Stimulated activated CD8-positive, alpha-beta memory T cell treated with anti-CD3 and anti-CD28 coated beads, Interleukin-15, amount 100 ng/mL, for 4 hours (primary cell): Measurements from ENCODE around the gene ACOXL.

Experiments
- DNase-seq, 2 donors: peaks; one replicate each; pipeline ENCODE4 v3.0.0-alpha.2; 2020; ENCODE audit warnings: low read depth in 2 of 2

ACOXL gene

DNA sequence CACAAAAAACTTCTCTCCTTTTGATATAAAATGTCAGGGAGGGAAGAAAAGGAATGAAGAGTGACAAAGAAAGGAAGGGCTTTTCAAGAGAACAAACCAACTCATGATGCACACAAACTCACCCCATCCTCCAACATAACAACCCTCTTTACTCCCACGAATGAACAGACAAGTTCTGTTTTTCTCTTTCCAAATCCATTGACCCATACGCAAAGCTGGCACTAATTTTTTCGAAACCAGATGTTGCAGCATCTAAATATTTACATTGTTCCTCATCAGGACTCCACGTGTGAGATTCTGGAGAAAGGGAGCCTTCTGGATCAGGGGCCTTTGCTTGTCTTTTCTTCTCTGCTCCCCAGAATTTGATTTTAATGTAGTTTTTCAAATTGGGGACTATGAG lies 245.0 kb downstream of the ACOXL start:
- DNase-seq = no peak

DNA sequence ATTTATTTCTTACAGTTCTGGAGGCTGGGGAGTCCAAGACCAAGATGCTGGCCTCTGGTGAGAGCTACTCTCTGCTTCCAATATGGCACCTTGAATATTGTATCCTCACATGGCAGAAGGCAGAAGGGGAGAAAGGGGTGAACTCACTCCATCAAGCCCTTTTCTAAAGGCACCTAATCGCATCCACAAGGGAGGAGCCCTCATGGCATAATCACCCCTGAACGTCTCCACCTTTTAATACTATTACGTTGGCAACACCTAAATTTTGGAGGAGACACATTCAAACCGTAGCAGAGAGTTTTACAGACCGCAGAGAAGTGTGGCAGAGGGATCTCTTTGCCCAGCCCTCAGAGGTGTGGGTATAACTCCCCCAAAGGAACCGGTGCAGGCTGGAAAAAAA lies 245.8 kb downstream of the ACOXL start:
- DNase-seq = no peak

GRCh38 chr2:110978756-110979470 lies 246.5 kb downstream of the ACOXL start:
- no peak for DNase-seq

- DNase-seq = no peak
Measured at GRCh38 chr2:110979471-110980338, 247.3 kb downstream of the ACOXL start.

DNA sequence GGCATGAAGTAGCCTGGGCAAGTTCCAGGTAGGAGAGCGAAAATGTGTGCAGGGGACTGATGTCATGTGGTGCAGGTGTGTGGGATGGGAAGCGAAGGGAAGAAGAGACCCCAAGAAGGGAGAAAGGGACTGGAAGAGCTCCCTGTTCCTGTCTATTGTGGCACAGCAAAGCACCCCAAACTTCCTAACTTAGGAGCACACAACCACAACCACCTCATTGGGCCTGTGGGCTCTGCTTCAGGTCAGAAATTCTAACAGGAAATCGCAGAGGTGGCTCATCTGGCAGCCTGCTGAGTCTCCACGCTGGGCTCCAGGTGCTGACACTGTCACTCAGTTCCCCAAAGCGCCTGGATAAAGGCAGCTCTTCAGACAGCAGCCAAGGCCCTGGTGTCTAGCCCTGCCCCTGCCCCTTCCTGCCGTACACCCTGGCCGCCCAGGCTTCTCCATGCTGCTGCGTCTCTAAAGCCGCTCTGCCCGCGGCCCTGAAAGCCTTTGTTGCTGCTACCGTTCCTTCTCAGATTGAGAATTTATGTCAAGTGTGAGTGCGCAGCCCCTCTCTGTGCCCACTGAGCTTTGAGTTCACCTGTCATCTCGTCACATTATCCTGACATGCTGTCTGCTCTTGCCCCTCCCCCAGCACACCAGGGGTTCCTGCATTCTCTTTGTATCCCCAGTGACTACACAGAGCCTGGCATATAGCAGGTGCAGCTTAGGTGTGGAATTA lies 248.1 kb downstream of the ACOXL start:
- DNase-seq = no peak

- DNase-seq = no peak
Measured at GRCh38 chr2:110983133-110983532, 250.8 kb downstream of the ACOXL start.

DNA sequence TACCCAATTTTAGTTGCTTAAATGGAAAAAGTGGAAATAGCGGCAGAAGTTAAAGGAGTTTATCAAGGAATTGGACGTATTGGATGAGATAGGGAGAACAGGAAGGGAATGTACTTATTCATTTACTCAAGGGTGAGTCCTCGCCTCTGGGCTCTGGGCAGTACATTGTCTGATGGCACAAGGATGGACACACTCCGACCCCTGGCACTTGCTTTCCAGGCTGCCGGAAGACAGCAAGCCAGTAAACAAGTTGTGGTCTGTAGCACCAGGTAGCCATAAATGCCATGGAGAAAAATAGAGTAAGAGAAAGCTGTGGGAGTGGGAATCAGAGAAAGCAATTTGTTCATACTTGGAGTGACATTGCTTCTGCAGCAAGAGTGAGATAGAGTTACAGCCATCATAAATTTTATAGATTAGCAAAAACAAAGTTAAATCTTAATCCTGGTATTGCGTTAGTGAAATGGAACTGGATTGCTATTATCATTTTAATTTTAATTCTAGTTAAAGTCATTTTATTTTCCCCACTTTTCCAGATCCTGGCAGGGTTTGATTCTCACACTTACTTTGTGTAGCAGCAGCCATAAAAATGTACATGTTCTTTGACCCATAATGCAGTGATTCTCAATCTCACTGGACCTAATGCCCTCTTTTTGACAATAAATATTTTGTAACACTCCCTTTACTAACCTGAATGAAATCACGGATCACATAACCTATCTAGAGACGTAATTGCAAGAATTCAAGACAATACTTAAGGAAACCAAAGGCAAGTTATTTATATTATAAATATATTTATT lies 252.5 kb downstream of the ACOXL start:
- no peak for DNase-seq

GRCh38 chr2:110990440-110990839 lies 258.1 kb downstream of the ACOXL start:
- DNase-seq = no peak

DNA sequence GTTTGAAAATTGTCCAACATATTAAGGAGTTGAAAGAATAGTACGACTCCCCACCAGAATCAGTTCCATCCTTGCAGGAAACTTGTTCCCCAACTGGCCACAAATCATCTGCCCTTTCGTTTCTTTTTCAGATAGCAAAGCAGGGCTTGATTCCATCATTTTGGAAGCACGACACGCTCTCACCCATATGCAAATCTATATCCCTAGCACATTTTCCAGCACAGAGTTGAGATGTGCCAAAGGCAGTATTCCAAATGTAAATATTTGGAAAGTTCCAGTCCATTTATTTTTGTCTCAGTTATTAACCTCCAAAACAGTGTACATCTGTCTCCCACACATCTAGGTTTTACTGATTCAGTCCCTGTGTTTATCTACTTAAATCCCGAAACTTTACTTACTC lies 259.5 kb downstream of the ACOXL start:
- no peak for DNase-seq

GRCh38 chr2:110992886-110993285 lies 260.5 kb downstream of the ACOXL start:
- no peak for DNase-seq

DNA sequence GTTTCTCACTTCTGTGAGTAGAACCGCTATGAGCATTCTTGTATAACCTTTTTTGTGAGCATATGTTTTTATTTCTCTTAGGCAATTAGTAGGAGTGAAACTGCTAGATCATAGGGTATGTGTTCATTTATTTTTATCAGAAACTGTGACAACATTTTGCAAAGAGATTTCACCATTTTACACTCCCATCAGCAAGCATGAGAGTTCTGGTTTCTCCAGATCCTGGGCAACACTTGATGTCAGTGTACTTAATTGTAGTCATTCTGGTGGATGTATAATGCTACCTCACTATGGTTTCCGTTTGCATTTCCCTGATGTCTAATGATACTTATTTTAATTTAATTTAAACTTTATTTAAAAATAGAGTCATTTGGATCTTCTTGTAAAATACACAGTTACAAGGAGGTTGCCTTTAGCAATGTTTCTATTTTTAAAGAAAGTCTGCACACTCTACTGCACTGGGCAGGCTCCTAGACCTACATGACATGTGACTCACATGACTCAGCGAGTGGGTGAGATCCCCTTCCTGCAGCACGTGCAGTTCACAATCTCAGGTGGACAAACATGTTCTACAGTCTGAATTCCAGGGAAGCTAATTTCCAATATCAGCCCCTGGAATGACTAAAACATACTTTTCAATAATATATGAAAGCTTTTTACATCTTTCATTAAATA lies 261.3 kb downstream of the ACOXL start:
- no peak for DNase-seq

- no peak for DNase-seq
Measured at GRCh38 chr2:110994250-110994961, 262.0 kb downstream of the ACOXL start.

- no peak for DNase-seq
Measured at GRCh38 chr2:110995911-110996310, 263.5 kb downstream of the ACOXL start.

DNA sequence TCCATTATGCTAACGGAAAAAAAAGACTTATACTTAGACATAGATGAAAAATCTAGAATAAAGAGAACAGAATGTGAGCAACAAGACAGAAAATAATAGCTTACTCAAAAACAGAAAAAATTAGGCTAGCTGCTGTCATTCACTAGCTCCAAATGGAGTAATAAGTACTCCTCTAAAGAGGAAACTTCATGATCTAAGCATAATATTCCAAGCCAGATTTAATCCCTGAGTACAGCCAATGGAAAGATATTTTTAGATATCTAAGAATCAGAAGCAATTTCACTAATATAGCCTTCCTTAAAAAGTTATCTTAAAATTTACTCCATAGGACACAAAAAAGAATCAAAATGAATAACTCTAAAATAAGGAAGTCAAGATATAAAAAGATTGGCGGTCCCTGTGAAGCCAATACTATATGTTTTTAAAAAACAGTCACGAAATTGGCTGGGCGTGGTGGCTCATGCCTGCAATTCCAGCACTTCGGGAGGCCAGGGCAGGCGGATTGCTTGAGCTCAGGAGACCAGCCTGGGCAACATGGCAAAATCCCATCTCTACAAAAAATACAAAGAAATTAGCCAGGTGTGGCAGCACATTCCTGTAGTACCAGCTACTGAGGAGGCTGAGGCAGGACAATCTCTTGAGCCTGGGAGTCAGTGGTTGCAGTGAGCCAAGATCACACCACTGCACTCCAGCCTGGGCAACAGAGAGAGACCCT lies 265.1 kb downstream of the ACOXL start:
- DNase-seq = no peak

GRCh38 chr2:110998311-110998710 lies 265.9 kb downstream of the ACOXL start:
- DNase-seq = no peak

GRCh38 chr2:110999626-111000025 lies 267.3 kb downstream of the ACOXL start:
- DNase-seq = no peak

GRCh38 chr2:111005307-111005706 lies 272.9 kb downstream of the ACOXL start:
- DNase-seq = no peak

- DNase-seq = no peak
Measured at GRCh38 chr2:111005821-111006220, 273.4 kb downstream of the ACOXL start.

GRCh38 chr2:111007757-111008688 lies 275.6 kb downstream of the ACOXL start:
- no peak for DNase-seq
